A673 (cell line): ENCODE measurements around the gene HOXD1.

Experiments
- EZH2 ChIP-seq: fragments of 200-600 bp; sonication (generic); IDR thresholded peaks from 2 replicates; pipeline ENCODE4 v1.6.1; 2017; ENCODE audit warnings: borderline replicate concordance, low read depth, mild to moderate bottlenecking, mixed read lengths, antibody characterized with exemption, low read length; ENCODE audit not compliant: poor library complexity, severe bottlenecking
- TF ChIP-seq, protein P1 (sequence below): fragments of 300-800, 200-600 bp; sonication (generic); conservative IDR thresholded peaks from 2 replicates; pipeline ENCODE4 v1.5.1; 2017; ENCODE audit warnings: low read depth, mild to moderate bottlenecking, antibody characterized with exemption, low read length, moderate library complexity, mixed read lengths

- TF ChIP-seq, protein P1, sequence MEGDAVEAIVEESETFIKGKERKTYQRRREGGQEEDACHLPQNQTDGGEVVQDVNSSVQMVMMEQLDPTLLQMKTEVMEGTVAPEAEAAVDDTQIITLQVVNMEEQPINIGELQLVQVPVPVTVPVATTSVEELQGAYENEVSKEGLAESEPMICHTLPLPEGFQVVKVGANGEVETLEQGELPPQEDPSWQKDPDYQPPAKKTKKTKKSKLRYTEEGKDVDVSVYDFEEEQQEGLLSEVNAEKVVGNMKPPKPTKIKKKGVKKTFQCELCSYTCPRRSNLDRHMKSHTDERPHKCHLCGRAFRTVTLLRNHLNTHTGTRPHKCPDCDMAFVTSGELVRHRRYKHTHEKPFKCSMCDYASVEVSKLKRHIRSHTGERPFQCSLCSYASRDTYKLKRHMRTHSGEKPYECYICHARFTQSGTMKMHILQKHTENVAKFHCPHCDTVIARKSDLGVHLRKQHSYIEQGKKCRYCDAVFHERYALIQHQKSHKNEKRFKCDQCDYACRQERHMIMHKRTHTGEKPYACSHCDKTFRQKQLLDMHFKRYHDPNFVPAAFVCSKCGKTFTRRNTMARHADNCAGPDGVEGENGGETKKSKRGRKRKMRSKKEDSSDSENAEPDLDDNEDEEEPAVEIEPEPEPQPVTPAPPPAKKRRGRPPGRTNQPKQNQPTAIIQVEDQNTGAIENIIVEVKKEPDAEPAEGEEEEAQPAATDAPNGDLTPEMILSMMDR, result no peak
- no peak for TF ChIP-seq EZH2
These were observed 559 bp downstream of the HOXD1 start for GRCh38 chr2:176188774-176189680.
